Transverse colon (tissue), 4 donors: ENCODE data around the gene HNRNPA1. TPM values are rescaled to one million over a fixed set of nuclear protein-coding genes. Genes with fewer than 3 reads are reported as not detected.
A peak's percentile ranks its signal among the peaks of the same experiment; 100 is the strongest.

Source experiments
- DNase-seq: peaks from one replicate; pipeline ENCODE4 v3.0.0-alpha.2; 2019
- H3K27ac ChIP-seq, 4 donors: fragments of 200-600 bp; sonication (generic); 2 replicates each; pipeline ENCODE4 v1.5.1; 2016 to 2018; ENCODE audit warnings: inconsistent platforms in 4 of 4
- H3K27me3 ChIP-seq: fragments of 200-600 bp; sonication (generic); 2 replicates; pipeline ENCODE4 v1.5.1; 2017; ENCODE audit warnings: inconsistent platforms
- H3K36me3 ChIP-seq, 4 donors: fragments of 200-600 bp; sonication (generic); 2 replicates each; pipeline ENCODE4 v1.5.1; 2017 to 2019; ENCODE audit warnings: inconsistent platforms in 4 of 4
- H3K4me1 ChIP-seq, 4 donors: fragments of 200-600 bp; sonication (generic); 2 replicates each; pipeline ENCODE4 v1.5.1; 2017 to 2020; ENCODE audit warnings: inconsistent platforms in 4 of 4
- H3K4me3 ChIP-seq, 4 donors: fragments of 200-600 bp; sonication (generic); 1 replicate in 1 of 4; 2 replicates in 3 of 4; pipeline versions ENCODE4 v1.5.1 to v1.6.1; 2017 to 2019; ENCODE audit warnings: inconsistent platforms in 4 of 4
- H3K9me3 ChIP-seq, 2 donors: fragments of 200-600 bp; sonication (generic); 2 replicates each; pipeline ENCODE4 v1.5.1; 2017 to 2019; ENCODE audit warnings: inconsistent platforms in 2 of 2
- EP300 ChIP-seq: sonication (generic); formaldehyde crosslinking; IDR thresholded peaks from one replicate; pipeline ENCODE4 v1.6.1; 2017; ENCODE audit warnings: antibody characterized with exemption, low read depth
- POLR2A ChIP-seq: fragments of 450-650 bp; IDR thresholded peaks from one replicate; pipeline ENCODE4 v1.6.1; 2016; ENCODE audit warnings: antibody characterized with exemption, mild to moderate bottlenecking, moderate library complexity
- POLR2AphosphoS5 ChIP-seq, 3 donors: sonication (generic); formaldehyde crosslinking; IDR thresholded peaks; one replicate each; pipeline ENCODE4 v1.6.1; 2016; ENCODE audit warnings: antibody characterized with exemption in 3 of 3
- WGBS, 2 donors: methylation state at CpG; one replicate each; pipeline ENCODE4 v1.1.5; 2018; ENCODE audit warnings: low coverage in 1 of 2; 5-methylcytosine and 5-hydroxymethylcytosine counted together
- in situ Hi-C, 4 donors: fragments of 200-750 bp; cut with MboI; loops; one replicate each; pipeline versions ENCODE4 v1.15.0 to v1.15.1; 2017; ENCODE audit warnings: low sequenced_read_pairs in 3 of 4, low pct_ligation_motif_present in 1 of 4, low pct_unique_long_range_greater_than_20kb in 1 of 4
- intact Hi-C: fragments of 100-400 bp; cut with DNase I; formaldehyde crosslinking; loops from one replicate; pipeline ENCODE4 v1.15.1; 2023; ENCODE audit warnings: low total_unique reads
- total RNA-seq, 4 donors: library from RNA; depleted of rRNA; stranded (reverse); fragments of >200 nt; gene quantifications; one replicate each; pipeline ENCODE4 v1.1.0, GENCODE V29; 2016
- TF ChIP-seq, protein P1 (sequence below), 5 experiments: fragments of 200-600 bp in 3 of 5; fragments of 450-650 bp in 2 of 5; sonication (generic) in 3 of 5; IDR thresholded peaks; 1 replicate in 2 of 5; 2 replicates in 3 of 5; pipeline ENCODE4 v1.5.1; 2016 to 2017; ENCODE audit warnings: antibody characterized with exemption in 5 of 5, inconsistent platforms in 3 of 5, mild to moderate bottlenecking in 2 of 5, moderate library complexity in 1 of 5

The HNRNPA1 gene
- total RNA-seq, 4 donors from 2014 or later = 104 to 747 (median 326) TPM

DNA sequence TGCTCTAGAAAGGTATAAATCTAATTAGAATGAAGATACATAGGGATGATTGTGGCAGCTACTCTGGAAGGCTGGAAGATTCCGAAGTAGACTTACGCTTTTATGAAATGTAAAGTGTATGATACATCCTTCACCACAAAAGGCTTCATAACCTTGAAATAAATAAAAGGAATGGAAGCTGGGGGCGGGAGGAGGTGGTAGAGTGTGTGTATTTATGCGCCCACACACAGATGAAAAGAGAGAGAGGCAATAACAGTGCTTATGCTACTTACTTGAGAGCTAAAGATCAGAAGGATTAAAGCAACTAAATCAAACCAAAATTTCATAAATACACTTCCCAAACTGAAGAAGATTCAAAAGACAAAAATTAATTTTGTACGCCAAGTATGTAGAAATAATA, 31.0 kb upstream of the HNRNPA1 start:
- Histone ChIP-seq H3K27me3 (no peaks in the 10 kb centered on the region), H3K4me3 (no peak overlapping the region), H3K4me1 (peaks cover 0 to 10% (median 0%) of the 10 kb centered on the region in 4 donors), H3K9me3 (no peaks in the 10 kb centered on the region), H3K27ac (no peak overlapping the region), H3K36me3 (peaks cover 0 to 14% (median 4%) of the 10 kb centered on the region in 4 donors)
- WGBS, 2 donors = 92 to 98% methylated on average over 5 of the region's 5 CpGs
- TF ChIP-seq EP300 (no peak), POLR2AphosphoS5 (IDR thresholded peaks at IDR 0.05) (no peak), POLR2A (no peak)
- TF ChIP-seq, protein P1, sequence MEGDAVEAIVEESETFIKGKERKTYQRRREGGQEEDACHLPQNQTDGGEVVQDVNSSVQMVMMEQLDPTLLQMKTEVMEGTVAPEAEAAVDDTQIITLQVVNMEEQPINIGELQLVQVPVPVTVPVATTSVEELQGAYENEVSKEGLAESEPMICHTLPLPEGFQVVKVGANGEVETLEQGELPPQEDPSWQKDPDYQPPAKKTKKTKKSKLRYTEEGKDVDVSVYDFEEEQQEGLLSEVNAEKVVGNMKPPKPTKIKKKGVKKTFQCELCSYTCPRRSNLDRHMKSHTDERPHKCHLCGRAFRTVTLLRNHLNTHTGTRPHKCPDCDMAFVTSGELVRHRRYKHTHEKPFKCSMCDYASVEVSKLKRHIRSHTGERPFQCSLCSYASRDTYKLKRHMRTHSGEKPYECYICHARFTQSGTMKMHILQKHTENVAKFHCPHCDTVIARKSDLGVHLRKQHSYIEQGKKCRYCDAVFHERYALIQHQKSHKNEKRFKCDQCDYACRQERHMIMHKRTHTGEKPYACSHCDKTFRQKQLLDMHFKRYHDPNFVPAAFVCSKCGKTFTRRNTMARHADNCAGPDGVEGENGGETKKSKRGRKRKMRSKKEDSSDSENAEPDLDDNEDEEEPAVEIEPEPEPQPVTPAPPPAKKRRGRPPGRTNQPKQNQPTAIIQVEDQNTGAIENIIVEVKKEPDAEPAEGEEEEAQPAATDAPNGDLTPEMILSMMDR (IDR thresholded peaks at IDR 0.05) = no peak
- intact Hi-C loops (no loop called here), in situ Hi-C loops (no loop called here)
- no peak for DNase-seq

DNA sequence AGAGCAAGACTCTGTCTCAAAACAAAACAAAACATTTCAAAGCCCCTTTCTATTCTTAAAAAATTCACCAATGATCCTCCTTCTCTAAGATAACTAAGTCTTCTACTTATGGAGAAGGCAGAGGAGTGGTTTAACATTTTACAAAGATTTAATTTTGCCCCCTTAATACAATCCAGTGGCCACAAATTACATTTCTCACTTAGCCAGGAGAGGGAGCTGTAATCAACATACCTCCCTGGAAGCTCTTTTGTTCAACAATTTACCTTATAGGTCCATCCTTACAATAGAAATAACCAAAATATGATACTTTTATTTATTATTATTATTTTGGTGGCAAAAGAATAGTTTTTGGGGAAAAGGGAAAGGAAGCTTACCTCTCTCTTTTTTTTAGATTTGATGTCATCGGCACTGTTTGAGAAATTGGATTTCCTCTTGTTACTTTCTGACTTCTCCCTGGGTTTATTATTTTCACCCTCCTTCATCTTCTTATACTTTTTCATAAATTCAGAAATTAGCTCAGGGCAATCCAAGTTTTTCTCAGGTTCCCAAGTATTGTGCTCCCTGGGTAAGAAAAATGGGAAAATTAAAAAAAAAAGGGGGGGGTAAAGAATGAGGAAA, 28.8 kb upstream of the HNRNPA1 start:
- DNase-seq = no peak
- intact Hi-C loops (no loop called here), in situ Hi-C loops (loop anchor here in 1 of 4 donors (10.0 kb wide), 1 partner anchor 113 kb away; the partner anchor contains the start of gene GPR84)
- no peak for TF ChIP-seq POLR2AphosphoS5 (IDR thresholded peaks at IDR 0.05)
- TF ChIP-seq, protein P1 (IDR thresholded peaks at IDR 0.05) = peak; percentile 54 to 59 (median 58)
- Histone ChIP-seq H3K27ac (no peak overlapping the region), H3K4me3 (no peak overlapping the region), H3K9me3 (no peaks in the 10 kb centered on the region), H3K36me3 (peaks cover 0 to 12% (median 2%) of the 10 kb centered on the region in 4 donors), H3K27me3 (no peaks in the 10 kb centered on the region), H3K4me1 (peaks cover 0 to 10% (median 0%) of the 10 kb centered on the region in 4 donors)
- WGBS, 2 donors = 98 to 100% methylated on average over 1 of the region's 1 CpG

DNA sequence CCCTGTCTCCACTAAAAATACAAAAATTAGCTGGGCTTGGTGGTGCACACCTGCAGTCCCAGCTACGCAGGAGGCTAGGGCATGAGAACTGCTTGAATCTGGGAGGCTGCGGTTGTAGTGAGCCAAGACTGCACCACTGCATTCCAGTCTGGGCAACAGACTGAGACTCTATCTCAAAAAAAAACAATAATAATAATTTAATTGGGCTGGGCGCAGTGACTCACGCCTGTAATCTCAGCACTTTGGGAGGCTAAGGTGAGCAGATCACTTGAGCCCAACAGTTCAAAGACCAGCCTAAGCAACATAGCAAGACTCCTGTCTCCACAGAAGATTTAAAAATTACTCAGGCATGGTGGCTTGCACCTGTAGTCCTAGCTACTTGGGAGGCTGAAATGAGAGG, 27.3 kb upstream of the HNRNPA1 start:
- H3K9me3 ChIP-seq = no peaks in the 10 kb centered on the region
- in situ Hi-C loops = loop anchor here in 1 of 4 donors (10.0 kb wide), 1 partner anchor 112 kb away; the partner anchor contains the start of gene GPR84
- 91% methylated on average over 4 of the region's 4 CpGs; no CpG with 5 or more reads in 1 of the 2 donors for WGBS, 2 donors
- H3K4me3 ChIP-seq = no peak overlapping the region
- H3K36me3 ChIP-seq = peaks cover 0 to 18% (median 2%) of the 10 kb centered on the region in 4 donors
- no peak for TF ChIP-seq POLR2A
- TF ChIP-seq, protein P1 (IDR thresholded peaks at IDR 0.05) = no peak
- no peak for TF ChIP-seq POLR2AphosphoS5 (IDR thresholded peaks at IDR 0.05)
- no peak for TF ChIP-seq EP300
- peaks cover 0 to 10% (median 0%) of the 10 kb centered on the region in 4 donors for H3K4me1 ChIP-seq
- no peaks in the 10 kb centered on the region for H3K27me3 ChIP-seq
- no peak for DNase-seq
- intact Hi-C loops = no loop called here
- no peak overlapping the region for H3K27ac ChIP-seq

DNA sequence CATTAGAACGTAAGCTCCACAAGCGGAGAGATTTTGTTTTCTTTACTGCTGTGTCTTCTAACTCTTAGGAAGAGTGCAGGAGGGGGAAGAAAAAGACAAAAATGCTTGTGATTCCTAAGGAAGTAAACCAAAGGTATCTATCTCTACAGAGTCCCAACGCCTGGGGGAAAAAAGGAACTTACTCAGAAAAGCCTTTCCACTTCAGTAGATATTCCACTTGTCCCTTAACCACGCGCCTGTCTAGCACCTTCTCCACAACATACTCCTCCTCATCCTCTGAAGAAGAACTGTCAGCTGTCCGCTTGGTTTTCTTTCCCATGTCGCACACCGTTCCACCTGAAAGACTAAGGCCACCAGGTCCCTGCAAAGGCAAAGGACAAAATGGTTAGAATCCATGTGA, 23.2 kb upstream of the HNRNPA1 start:
- DNase-seq = no peak
- H3K27me3 ChIP-seq = no peaks in the 10 kb centered on the region
- 89 to 92% methylated on average over 5 to 8 of the region's 8 CpGs for WGBS, 2 donors
- H3K36me3 ChIP-seq = peaks cover 0 to 10% (median 2%) of the 10 kb centered on the region in 4 donors
- H3K9me3 ChIP-seq = no peaks in the 10 kb centered on the region
- TF ChIP-seq POLR2A (no peak), POLR2AphosphoS5 (IDR thresholded peaks at IDR 0.05) (no peak)
- TF ChIP-seq, protein P1 (IDR thresholded peaks at IDR 0.05) = no peak
- intact Hi-C loops (no loop called here), in situ Hi-C loops (loop anchor here in 1 of 4 donors (10.0 kb wide), 1 partner anchor 107 kb away; the partner anchor contains the start of gene GPR84)
- no peak overlapping the region for H3K4me3 ChIP-seq
- peaks cover 4 to 29% (median 13%) of the 10 kb centered on the region in 4 donors for H3K4me1 ChIP-seq
- H3K27ac ChIP-seq = no peak overlapping the region
